NCI-H510A treated with DMSO at 0.1 percent for 48 hours (cell line): ENCODE data around the gene TGFB2.
"Not testable (repeated sequence)": the region's sequence is repeated elsewhere in the genome, so short reads cannot be mapped to it uniquely, and the experiment has no call there.

ENCODE experiments used
- DNase-seq: peaks from one replicate; lab custom pipeline; 2025; lab: John Stamatoyannopoulos, UW

TGFB2 gene

GRCh38 chr1:218344814-218345672 is at the start of gene TGFB2:
Gene TGFB2, plus strand, starts transcription at chr1:218345336. Its CDS starts 1,366 bp downstream, at chr1:218346702.
- peak; percentile 46 for DNase-seq

- no peak for DNase-seq
Measured at GRCh38 chr1:218296162-218296561, 49.0 kb upstream of the TGFB2 start.

- no peak for DNase-seq
Measured at GRCh38 chr1:218297461-218297860, 47.7 kb upstream of the TGFB2 start.

GRCh38 chr1:218297867-218298266 is 47.3 kb upstream of the TGFB2 start:
- DNase-seq = no peak

- DNase-seq = no peak
Measured at GRCh38 chr1:218298398-218298797, 46.7 kb upstream of the TGFB2 start.

GRCh38 chr1:218299416-218299815 is 45.7 kb upstream of the TGFB2 start:
- DNase-seq = peak; percentile 4

GRCh38 chr1:218301217-218301616 is 43.9 kb upstream of the TGFB2 start:
- DNase-seq = no peak

- DNase-seq = no peak
Measured at GRCh38 chr1:218302155-218302554, 43.0 kb upstream of the TGFB2 start.

- DNase-seq = no peak
Measured at GRCh38 chr1:218303176-218303879, 41.8 kb upstream of the TGFB2 start.

GRCh38 chr1:218304281-218305039 is 40.7 kb upstream of the TGFB2 start:
- DNase-seq = peak; percentile 55

- DNase-seq = no peak
Measured at GRCh38 chr1:218305472-218306064, 39.6 kb upstream of the TGFB2 start.

- DNase-seq = no peak
Measured at GRCh38 chr1:218312509-218312908, 32.6 kb upstream of the TGFB2 start.

- no peak for DNase-seq
Measured at GRCh38 chr1:218314316-218314715, 30.8 kb upstream of the TGFB2 start.

GRCh38 chr1:218315638-218316037 is 29.5 kb upstream of the TGFB2 start:
- DNase-seq = no peak

- DNase-seq = no peak
Measured at GRCh38 chr1:218317061-218317460, 28.1 kb upstream of the TGFB2 start.

- DNase-seq = not testable (repeated sequence)
Measured at GRCh38 chr1:218320182-218320581, 25.0 kb upstream of the TGFB2 start.

GRCh38 chr1:218322762-218323161 is 22.4 kb upstream of the TGFB2 start:
- DNase-seq = no peak

GRCh38 chr1:218323568-218324225 is 21.4 kb upstream of the TGFB2 start:
- DNase-seq = no peak

GRCh38 chr1:218324226-218324580 is 20.9 kb upstream of the TGFB2 start:
- DNase-seq = no peak

GRCh38 chr1:218328769-218329168 is 16.4 kb upstream of the TGFB2 start:
- DNase-seq = no peak

- peak; percentile 83 for DNase-seq
Measured at GRCh38 chr1:218330043-218330623, 15.0 kb upstream of the TGFB2 start.
